GM23338 (cell line): ENCODE measurements around the gene SYK. TPM values are rescaled to one million over a fixed set of nuclear protein-coding genes. Genes with fewer than 3 reads are reported as not detected.

Experiments used
- ATAC-seq: fragments of 200-7000 bp; cut with Tn5 transposase; 3 replicates; pipeline ENCODE4 v1.9.1; 2020
- DNase-seq: peaks from one replicate; pipeline ENCODE4 v3.0.0-alpha.2; 2015; ENCODE audit warnings: low spot score
- H2AFZ ChIP-seq: fragments of 200-600 bp; sonication (generic); 2 replicates; pipeline ENCODE4 v1.8.0; 2016; ENCODE audit warnings: antibody characterized with exemption, mild to moderate bottlenecking, moderate library complexity
- H3F3A ChIP-seq: fragments of 200-600 bp; sonication (generic); replicated peaks from 2 replicates; pipeline ENCODE4 v1.8.0; 2017; ENCODE audit warnings: antibody characterized with exemption, mixed run types, low read depth
- H3K27ac ChIP-seq: fragments of 200-600 bp; sonication (generic); 2 replicates; pipeline ENCODE4 v1.6.1; 2016; ENCODE audit warnings: low read depth
- H3K27me3 ChIP-seq: fragments of 200-600 bp; sonication (generic); 2 replicates; pipeline ENCODE4 v1.8.0; 2016; ENCODE audit warnings: mild to moderate bottlenecking, mixed run types, moderate library complexity; ENCODE audit not compliant: insufficient read depth
- H3K36me3 ChIP-seq: fragments of 200-600 bp; sonication (generic); 2 replicates; pipeline ENCODE4 v1.8.0; 2016; ENCODE audit warnings: mild to moderate bottlenecking; ENCODE audit not compliant: insufficient read depth
- H3K4me1 ChIP-seq: fragments of 200-600 bp; sonication (generic); 2 replicates; pipeline ENCODE4 v1.8.0; 2016; ENCODE audit warnings: mild to moderate bottlenecking, moderate library complexity; ENCODE audit not compliant: insufficient read depth
- H3K4me2 ChIP-seq: fragments of 200-600 bp; sonication (generic); 2 replicates; pipeline ENCODE4 v1.7.1; 2017; ENCODE audit warnings: mixed run types
- H3K4me3 ChIP-seq: fragments of 200-600 bp; sonication (generic); 2 replicates; pipeline ENCODE4 v1.6.1; 2016; ENCODE audit warnings: mixed run types
- H3K79me2 ChIP-seq: fragments of 200-600 bp; sonication (generic); replicated peaks from 2 replicates; pipeline ENCODE4 v1.8.0; 2017; ENCODE audit warnings: mild to moderate bottlenecking; ENCODE audit not compliant: insufficient read depth
- H3K9me2 ChIP-seq: fragments of 200-600 bp; sonication (generic); 2 replicates; pipeline ENCODE4 v1.8.0; 2017; ENCODE audit not compliant: insufficient read depth
- H4K20me1 ChIP-seq: fragments of 200-600 bp; sonication (generic); replicated peaks from 2 replicates; pipeline ENCODE4 v1.8.0; 2017; ENCODE audit warnings: mild to moderate bottlenecking; ENCODE audit not compliant: insufficient read depth
- H3K27ac Mint-ChIP-seq: 2 replicates; pipeline ENCODE4 v1.8.0; 2020; ENCODE audit warnings: inconsistent platforms, mild to moderate bottlenecking, moderate library complexity, mixed read lengths
- H3K27me3 Mint-ChIP-seq: 3 replicates; pipeline ENCODE4 v1.8.0; 2022; ENCODE audit warnings: low read depth, mild to moderate bottlenecking, moderate library complexity, mixed read lengths, inconsistent platforms; ENCODE audit not compliant: insufficient read depth, poor library complexity
- H3K36me3 Mint-ChIP-seq: 3 replicates; pipeline ENCODE4 v1.8.0; 2021; ENCODE audit warnings: low read depth, mild to moderate bottlenecking, inconsistent platforms, moderate library complexity, mixed read lengths
- H3K4me1 Mint-ChIP-seq: 3 replicates; pipeline ENCODE4 v1.8.0; 2020; ENCODE audit warnings: mild to moderate bottlenecking, inconsistent platforms, mixed read lengths
- H3K4me3 Mint-ChIP-seq: 3 replicates; pipeline ENCODE4 v1.8.0; 2021; ENCODE audit warnings: moderate library complexity, mild to moderate bottlenecking, inconsistent platforms, mixed read lengths
- H3K9me3 Mint-ChIP-seq: 3 replicates; pipeline ENCODE4 v1.8.0; 2020; ENCODE audit warnings: moderate library complexity, mild to moderate bottlenecking, inconsistent platforms, mixed read lengths
- JUNB ChIP-seq: IDR thresholded peaks from one replicate; pipeline ENCODE4 v1.6.1; 2016; ENCODE audit warnings: antibody characterized with exemption; ENCODE audit not compliant: unreplicated experiment
- REST ChIP-seq: IDR thresholded peaks from one replicate; pipeline ENCODE4 v1.6.1; 2018; ENCODE audit warnings: antibody characterized with exemption; ENCODE audit not compliant: unreplicated experiment
- ZNF114 ChIP-seq: fragments of 250-450 bp; sonication (Bioruptor Pico); IDR thresholded peaks from 2 replicates; pipeline ENCODE4 v1.5.0; 2020; ENCODE audit warnings: mild to moderate bottlenecking, moderate library complexity
- ZNF331 ChIP-seq: fragments of 250-450 bp; sonication (Bioruptor Pico); IDR thresholded peaks from 2 replicates; pipeline ENCODE4 v1.5.0; 2020; ENCODE audit warnings: low read depth, mild to moderate bottlenecking, moderate library complexity
- polyA plus RNA-seq: library from polyadenylated mRNA; unstranded; fragments of >200 nt; fragmentation: Nextera tagmentation; extraction: Ambion mirVana; gene quantifications from 2 replicates; pipeline ENCODE4 v1.2.1, GENCODE V29; 2016
- total RNA-seq: library from RNA; depleted of rRNA; stranded (reverse); fragments of >200 nt; shearing (Covaris generic); gene quantifications from 2 replicates; pipeline ENCODE4 v1.2.3, GENCODE V29; 2014
- TF ChIP-seq, protein P1 (sequence below), 2 experiments: fragments of 200-600 bp in 1 of 2; sonication (generic) in 1 of 2; conservative IDR thresholded peaks; 2 replicates each; pipeline versions ENCODE4 v1.5.1 to v1.6.1; 2016 to 2017; ENCODE audit warnings: antibody characterized with exemption in 2 of 2, low read depth in 2 of 2, mild to moderate bottlenecking in 2 of 2, moderate library complexity in 1 of 2
- TF ChIP-seq, protein P2 (sequence below): IDR thresholded peaks from 2 replicates; pipeline ENCODE4 v1.6.1; 2016; ENCODE audit warnings: antibody characterized with exemption

The SYK gene
- total and polyA plus RNA-seq, 2 experiments from 2014 or later = 1.5 to 5.8 TPM

DNA sequence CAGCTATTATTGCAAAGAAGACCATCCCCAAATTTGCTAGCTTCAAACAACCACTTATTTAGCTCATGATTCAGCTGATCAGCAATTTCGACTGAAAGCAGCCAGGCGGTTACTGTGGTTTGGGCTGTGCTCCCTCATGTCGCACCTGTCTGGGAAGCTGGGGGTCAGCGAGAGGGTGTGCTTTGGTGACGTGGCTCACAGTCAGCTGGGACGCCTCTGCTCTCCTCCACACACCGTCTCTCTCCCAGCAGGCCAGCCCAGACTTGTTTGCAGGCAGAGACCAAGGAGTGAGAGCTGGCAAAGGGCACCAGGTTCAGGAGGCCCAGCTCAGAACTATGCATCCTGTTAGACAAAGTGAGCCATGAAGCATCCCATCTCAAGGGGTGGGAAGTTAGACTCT, 140.9 kb downstream of the SYK start (continued):
- no peak for TF ChIP-seq REST
- TF ChIP-seq, protein P1, sequence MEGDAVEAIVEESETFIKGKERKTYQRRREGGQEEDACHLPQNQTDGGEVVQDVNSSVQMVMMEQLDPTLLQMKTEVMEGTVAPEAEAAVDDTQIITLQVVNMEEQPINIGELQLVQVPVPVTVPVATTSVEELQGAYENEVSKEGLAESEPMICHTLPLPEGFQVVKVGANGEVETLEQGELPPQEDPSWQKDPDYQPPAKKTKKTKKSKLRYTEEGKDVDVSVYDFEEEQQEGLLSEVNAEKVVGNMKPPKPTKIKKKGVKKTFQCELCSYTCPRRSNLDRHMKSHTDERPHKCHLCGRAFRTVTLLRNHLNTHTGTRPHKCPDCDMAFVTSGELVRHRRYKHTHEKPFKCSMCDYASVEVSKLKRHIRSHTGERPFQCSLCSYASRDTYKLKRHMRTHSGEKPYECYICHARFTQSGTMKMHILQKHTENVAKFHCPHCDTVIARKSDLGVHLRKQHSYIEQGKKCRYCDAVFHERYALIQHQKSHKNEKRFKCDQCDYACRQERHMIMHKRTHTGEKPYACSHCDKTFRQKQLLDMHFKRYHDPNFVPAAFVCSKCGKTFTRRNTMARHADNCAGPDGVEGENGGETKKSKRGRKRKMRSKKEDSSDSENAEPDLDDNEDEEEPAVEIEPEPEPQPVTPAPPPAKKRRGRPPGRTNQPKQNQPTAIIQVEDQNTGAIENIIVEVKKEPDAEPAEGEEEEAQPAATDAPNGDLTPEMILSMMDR (conservative IDR thresholded peaks at IDR 0.05; ENCODE audit: low read depth in 2 of 2) = no peak
- TF ChIP-seq ZNF114 (CRISPR knock-in tag) = no peak

- Histone ChIP-seq H3K4me3 (no peak overlapping the region), H3K9me2 (0 out of 2 replicates have a peak, but pooled peaks cover 7% of the 10 kb centered on the region), H3K4me1 (no peaks in the 10 kb centered on the region), H2AFZ (no peak overlapping the region), H3F3A (no peaks in the 10 kb centered on the region), H3K79me2 (no peaks in the 10 kb centered on the region), H3K27me3 (no peaks in the 10 kb centered on the region), H4K20me1 (no peaks in the 10 kb centered on the region; the same call in 1 of the 2 replicates), H3K36me3 (no peaks in the 10 kb centered on the region), H3K4me2 (no peak overlapping the region), H3K27ac (no peak overlapping the region)
- Mint-ChIP-seq H3K4me1 (peaks cover 3% of the 10 kb centered on the region; the same call in 1 of the 3 replicates), H3K36me3 (no peaks in the 10 kb centered on the region; the same call in 2 of the 3 replicates), H3K27me3 (peaks cover 5% of the 10 kb centered on the region), H3K4me3 (no peak overlapping the region), H3K27ac (no peak overlapping the region), H3K9me3 (no peaks in the 10 kb centered on the region)
- TF ChIP-seq JUNB (no peak), REST (no peak), ZNF331 (CRISPR knock-in tag) (no peak)
- TF ChIP-seq, protein P2, sequence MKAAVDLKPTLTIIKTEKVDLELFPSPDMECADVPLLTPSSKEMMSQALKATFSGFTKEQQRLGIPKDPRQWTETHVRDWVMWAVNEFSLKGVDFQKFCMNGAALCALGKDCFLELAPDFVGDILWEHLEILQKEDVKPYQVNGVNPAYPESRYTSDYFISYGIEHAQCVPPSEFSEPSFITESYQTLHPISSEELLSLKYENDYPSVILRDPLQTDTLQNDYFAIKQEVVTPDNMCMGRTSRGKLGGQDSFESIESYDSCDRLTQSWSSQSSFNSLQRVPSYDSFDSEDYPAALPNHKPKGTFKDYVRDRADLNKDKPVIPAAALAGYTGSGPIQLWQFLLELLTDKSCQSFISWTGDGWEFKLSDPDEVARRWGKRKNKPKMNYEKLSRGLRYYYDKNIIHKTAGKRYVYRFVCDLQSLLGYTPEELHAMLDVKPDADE = no peak
- DNase-seq (no peak), ATAC-seq (no peak)
These were observed 141.7 kb downstream of the SYK start for GRCh38 chr9:90943341-90943740.
